GM18951 (cell line): Measurements from ENCODE around the gene MT1E.
A peak's percentile ranks its signal among the peaks of the same experiment; 100 is the strongest.

ENCODE experiments used
- POLR2A ChIP-seq: IDR thresholded peaks from 4 replicates; pipeline ENCODE4 v1.6.1; 2011; ENCODE audit warnings: mild to moderate bottlenecking; ENCODE audit not compliant: insufficient read length, insufficient read depth; ENCODE audit errors: extremely low read depth
- in situ Hi-C: fragments of 300-500 bp; cut with MboI; formaldehyde crosslinking; loops from one replicate; pipeline ENCODE4 v1.12.0; 2022; ENCODE audit warnings: low sequenced_read_pairs, mixed read lengths, inconsistent platforms; ENCODE audit not compliant: unreplicated experiment

Gene MT1E

DNA sequence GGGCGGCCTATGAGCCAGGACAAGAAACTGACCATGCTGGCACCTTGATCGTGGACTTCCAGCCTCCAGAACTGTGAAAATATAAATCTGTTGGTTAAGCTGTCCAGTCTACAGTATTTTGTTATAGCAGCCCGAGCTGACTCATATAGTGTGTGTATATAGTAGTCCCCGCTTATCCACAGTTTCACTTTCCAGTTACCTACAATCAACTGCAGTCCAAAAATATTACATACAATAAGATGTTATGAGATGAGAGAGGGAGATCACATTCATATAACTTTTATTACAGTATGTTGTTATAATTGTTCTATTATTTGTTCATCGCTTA is 31.3 kb upstream of the MT1E start:
- no peak for TF ChIP-seq POLR2A
- in situ Hi-C loops, result no loop called here

DNA sequence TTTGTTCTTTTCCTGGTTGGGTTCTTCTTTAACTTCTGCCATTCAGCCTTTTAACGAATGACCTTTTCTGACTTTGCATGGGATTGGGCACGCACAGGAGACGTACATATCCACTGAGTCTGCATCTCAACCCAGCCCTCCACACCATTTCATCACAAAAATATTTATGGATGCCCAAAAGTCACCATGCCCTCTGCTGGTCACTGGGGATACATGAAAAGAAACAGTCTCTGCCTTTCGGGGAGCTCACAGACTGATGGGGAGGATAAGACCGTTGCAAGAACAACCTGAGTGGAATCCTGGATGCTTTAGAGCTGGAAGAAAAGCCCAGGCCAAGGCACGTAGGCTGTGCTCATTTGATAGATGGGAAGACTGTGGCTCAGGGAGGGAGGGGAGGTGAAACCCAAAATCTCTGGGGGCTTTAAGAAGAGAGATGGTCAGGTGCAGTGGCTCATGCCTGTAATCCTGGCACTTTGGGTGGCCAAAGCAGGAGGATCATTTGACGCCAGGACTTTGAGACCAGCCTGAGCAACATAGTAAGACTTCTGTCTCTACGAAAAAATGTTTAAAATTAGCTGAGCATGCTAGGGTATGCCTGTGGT is 25.1 kb upstream of the MT1E start:
- in situ Hi-C loops, result no loop called here
- TF ChIP-seq POLR2A, result no peak

DNA sequence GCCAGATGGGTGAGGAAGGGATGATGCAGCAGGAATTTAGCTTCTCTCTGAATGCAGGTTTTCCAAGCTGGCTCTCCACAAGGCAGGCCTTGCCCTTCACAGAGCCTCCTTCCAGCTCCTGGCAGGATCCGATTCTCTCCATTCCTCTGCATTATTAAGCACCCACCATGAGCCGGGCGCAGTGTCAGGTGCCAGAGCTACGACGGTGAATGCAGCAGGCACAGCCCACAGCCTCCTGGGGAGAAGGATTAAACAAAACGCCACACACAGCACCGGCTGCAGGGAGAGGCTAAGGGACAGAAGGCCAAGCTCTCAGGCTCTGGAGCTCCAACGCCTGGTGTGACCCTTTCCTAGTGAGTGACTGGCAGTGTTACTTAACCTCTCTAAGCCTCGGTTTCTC is 24.3 kb upstream of the MT1E start:
- no peak for TF ChIP-seq POLR2A
- in situ Hi-C loops, result no loop called here

DNA sequence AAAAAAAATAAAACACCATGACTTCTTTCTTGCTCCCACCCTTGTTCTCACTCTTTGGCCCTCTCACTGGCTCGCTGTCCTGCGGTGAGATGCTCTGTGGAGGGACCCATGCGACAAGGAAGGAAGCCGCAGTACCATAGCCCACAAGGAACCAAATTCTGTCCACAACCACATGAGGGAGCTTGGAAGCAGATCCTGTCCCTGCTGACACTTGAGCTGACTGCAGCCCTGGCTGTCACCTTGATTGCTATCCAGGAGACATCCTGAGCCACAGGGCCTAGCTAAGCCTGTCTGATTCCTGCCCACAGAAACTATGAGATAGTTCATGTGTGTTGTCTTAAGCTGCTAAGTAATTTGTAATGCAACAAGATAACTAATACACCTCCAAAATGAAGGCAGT is 22.0 kb upstream of the MT1E start:
- no peak for TF ChIP-seq POLR2A
- in situ Hi-C loops, result no loop called here

DNA sequence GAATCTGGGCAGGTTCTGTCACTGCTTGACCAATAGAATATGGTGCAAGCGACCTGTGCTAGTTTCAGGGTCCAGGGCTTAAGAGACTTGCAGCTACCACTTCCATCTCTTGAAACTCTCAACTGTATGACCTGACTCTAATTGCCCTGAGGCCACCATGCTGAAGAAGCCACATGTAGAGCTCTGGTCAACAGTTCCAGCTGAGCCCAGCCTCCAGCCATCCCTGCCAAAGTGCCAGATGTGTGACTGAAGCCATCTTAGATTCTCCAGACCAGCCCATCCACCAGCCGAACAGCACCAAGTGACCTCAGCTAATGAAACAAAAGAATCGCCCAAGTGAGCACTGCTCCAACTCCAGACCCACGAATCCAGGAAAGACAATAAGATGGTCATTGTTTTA is 20.6 kb upstream of the MT1E start:
- in situ Hi-C loops, result no loop called here
- TF ChIP-seq POLR2A, result no peak

GRCh38 chr16:56605475-56605874 is 20.1 kb upstream of the MT1E start:
- no peak for TF ChIP-seq POLR2A
- in situ Hi-C loops, result no loop called here

GRCh38 chr16:56606071-56606475 is 19.5 kb upstream of the MT1E start:
- TF ChIP-seq POLR2A, result no peak
- in situ Hi-C loops, result no loop called here

DNA sequence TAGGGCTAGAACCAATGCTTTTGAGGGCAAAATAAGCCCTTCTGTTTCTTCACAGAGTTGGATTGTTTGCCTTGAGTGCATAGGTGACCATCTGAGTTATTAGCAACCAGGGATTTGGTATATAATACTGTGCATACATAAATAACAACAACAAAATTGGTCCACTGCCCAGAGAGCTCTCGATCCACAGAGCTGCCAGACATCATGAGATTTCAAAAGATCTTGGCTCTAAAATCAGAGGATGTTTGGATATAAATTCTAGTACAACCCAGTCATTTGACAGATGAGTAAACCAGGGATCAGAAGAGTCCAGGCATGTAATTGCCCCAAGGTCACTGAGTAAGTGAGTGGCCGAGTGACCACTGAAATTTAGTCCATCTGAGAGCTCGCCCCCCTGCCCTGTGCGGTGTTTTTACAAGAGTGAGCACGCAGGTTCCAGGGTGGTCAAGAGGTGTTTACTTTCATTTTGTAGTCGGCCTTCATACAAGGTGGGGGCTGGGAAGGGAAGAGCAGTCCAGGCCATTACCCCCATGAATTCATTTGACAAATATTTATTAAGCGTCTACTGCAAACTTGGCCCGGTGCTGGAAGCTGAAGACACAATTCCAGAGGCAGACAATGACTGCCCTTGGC is 19.0 kb upstream of the MT1E start:
- in situ Hi-C loops, result no loop called here
- no peak for TF ChIP-seq POLR2A

DNA sequence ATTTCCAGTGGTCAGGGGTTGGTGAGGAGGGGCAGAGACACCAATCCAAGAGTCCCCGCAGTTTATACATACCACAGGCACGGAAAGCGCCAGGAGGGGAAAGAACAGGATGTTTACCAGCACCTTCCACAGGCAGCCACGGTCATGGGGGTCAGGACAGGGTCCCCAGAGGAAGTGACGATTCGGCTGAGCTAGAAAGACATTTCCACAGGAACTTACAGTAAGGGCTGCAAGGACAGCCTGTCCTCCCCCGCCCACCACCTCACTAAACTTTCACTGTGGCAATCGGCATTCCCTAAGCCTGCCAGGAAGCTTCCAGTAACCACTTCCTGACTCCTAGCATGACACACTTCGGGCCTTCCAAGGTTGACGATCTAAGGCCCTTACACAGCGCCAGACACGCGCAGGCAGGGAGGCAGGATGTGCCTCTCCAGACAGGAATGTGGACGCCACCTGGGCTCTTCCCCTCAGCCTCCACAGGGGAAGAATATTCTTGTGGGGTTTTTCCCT is 18.4 kb upstream of the MT1E start:
- in situ Hi-C loops, result no loop called here
- no peak for TF ChIP-seq POLR2A

DNA sequence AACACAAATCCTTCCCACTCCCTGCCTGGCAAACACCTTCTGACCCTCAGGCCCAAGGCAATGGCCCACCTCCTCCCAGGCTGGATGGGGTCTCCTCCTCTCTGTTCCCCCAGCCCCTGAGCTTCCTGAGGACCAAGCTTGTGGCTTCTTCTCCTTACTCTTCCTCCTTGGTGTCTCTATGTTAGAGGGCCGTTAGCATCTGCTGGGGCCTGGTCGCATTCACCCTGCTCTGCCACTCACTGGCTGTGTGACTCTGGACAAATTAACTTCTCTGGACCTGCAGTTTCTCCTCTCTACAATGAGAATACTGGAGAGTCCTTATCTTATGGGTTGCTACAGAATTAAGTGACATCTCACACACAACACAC is 17.9 kb upstream of the MT1E start:
- in situ Hi-C loops, result no loop called here
- TF ChIP-seq POLR2A, result no peak

DNA sequence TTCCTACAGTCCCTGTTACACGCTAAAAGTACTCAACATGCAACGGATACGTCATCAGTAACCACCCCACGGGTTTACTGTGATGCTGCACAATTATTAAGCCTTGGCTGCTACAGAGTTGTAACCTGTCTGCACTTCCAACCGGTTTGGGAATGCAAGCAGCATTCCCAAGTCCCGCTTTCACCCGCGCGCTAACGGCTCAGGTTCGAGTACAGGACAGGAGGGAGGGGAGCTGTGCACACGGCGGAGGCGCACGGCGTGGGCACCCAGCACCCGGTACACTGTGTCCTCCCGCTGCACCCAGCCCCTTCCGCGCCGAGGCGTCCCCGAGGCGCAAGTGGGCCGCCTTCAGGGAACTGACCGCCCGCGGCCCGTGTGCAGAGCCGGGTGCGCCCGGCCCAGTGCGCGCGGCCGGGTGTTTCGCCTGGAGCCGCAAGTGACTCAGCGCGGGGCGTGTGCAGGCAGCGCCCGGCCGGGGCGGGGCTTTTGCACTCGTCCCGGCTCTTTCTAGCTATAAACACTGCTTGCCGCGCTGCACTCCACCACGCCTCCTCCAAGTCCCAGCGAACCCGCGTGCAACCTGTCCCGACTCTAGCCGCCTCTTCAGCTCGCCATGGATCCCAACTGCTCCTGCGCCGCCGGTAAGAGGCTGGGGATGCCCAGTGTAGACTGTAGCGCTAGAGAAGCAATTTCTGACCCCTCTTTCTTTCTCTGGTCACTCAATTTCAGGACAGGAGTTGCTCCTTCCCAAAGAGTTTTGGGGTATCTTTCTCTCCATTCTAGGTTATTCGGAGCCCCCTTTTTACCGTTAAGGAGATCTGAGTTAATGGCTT is 17.3 kb upstream of the MT1E start, which contains the start of gene MT2A:
TSS of gene MT2A (plus strand) at position 542 of the 833 bp plus-strand sequence. CDS start at position 614, 72 bp downstream.
- in situ Hi-C loops, result no loop called here
- peak; percentile 88 for TF ChIP-seq POLR2A

GRCh38 chr16:56608876-56609462 is 16.6 kb upstream of the MT1E start:
- TF ChIP-seq POLR2A, result no peak
- in situ Hi-C loops, result no loop called here

DNA sequence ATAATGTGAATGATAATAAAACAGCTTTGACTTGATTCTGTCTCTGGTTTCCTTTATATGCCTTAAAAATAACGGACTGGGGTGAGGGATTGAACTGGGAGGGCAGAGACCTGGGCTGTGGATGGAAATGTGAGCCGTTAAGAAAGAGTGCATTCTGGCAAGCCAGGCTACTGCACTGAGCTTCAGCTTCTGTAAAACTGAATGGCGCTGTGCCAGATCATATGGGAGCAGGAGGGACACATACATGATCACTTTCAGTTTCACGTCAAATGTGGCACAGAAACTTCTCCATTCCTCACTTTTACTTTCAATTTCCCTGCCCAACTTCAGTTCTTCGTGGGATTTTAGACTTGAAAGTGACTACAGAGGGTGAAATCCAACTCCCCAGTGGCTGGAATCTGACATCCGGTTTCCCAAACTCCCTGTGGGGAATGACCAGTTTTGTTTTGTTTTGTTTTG is 16.1 kb upstream of the MT1E start:
- in situ Hi-C loops, result no loop called here
- no peak for TF ChIP-seq POLR2A

- in situ Hi-C loops, result no loop called here
- TF ChIP-seq POLR2A, result no peak
Measured at GRCh38 chr16:56610017-56610608, 15.5 kb upstream of the MT1E start.
